ENCODE data around the gene VAMP8.

DNA sequence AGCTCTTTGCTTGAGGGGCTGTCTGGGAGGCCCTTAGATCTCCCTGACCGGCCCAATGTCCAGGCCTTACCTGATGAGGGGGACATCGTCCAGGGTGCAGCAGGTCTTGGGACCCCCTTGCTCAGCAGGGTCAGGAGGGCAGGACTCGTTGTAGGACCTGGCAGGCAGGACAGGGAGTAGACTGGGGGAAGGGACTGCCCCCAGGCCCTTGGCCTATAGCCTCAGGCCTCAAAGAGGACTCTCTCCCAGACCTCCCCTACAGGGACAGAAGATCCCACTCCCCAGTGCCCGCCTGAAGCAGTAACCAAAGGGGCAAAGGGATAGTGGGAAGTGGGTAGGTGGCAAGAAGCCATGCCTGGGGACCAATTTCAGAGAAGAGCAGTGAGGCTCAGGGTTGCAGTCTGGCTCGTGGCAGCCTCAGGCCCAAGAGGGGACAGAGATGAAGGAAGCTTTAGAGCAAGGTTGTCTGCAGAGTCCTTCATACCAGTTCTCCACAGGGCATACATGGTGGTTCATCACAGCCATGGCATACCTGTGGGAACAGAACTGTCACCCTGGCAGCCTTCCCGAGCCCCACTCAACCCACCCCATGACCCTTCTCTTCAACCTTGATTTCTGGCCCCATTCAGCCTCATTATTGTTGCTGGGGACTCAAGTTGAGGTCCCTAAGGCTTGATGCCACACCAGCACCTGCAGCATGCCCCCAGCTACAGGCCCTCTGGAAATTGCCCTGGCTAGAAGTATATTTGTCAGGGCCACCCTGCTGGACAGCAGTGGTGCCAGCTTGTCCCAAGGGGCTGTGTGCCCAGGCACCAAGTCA, 23.8 kb downstream of the VAMP8 start:
- TF ChIP-seq, protein P1, sequence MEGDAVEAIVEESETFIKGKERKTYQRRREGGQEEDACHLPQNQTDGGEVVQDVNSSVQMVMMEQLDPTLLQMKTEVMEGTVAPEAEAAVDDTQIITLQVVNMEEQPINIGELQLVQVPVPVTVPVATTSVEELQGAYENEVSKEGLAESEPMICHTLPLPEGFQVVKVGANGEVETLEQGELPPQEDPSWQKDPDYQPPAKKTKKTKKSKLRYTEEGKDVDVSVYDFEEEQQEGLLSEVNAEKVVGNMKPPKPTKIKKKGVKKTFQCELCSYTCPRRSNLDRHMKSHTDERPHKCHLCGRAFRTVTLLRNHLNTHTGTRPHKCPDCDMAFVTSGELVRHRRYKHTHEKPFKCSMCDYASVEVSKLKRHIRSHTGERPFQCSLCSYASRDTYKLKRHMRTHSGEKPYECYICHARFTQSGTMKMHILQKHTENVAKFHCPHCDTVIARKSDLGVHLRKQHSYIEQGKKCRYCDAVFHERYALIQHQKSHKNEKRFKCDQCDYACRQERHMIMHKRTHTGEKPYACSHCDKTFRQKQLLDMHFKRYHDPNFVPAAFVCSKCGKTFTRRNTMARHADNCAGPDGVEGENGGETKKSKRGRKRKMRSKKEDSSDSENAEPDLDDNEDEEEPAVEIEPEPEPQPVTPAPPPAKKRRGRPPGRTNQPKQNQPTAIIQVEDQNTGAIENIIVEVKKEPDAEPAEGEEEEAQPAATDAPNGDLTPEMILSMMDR (IDR thresholded peaks at IDR 0.05): no peak
- TF ChIP-seq POLR2A (IDR thresholded peaks at IDR 0.05): no peak
